OCI-LY7 (cell line): ENCODE measurements around the gene ACBD3. TPM values are rescaled to one million over a fixed set of nuclear protein-coding genes. Genes with fewer than 3 reads are reported as not detected.
A peak's percentile ranks its signal among the peaks of the same experiment; 100 is the strongest.

Experiments
- BruUV-seq: library from RNA; stranded (reverse); fragments of 400-500 nt; replicated peaks from 2 replicates; lab custom pipeline; 2021; lab: Mats Ljungman, UMichigan
- CTCF ChIA-PET: fragments of 300-600 bp; sonication (Branson Sonifier 250); formaldehyde crosslinking; loops from one replicate; lab custom pipeline; 2022; ENCODE audit warnings: antibody characterized with exemption; ENCODE audit not compliant: unreplicated experiment; lab: Charles Lee
- POLR2A ChIA-PET: fragments of 300-600 bp; sonication (Branson Sonifier 250); formaldehyde crosslinking; loops from one replicate; lab custom pipeline; 2022; ENCODE audit warnings: antibody characterized with exemption; lab: Charles Lee
- DNase-seq: peaks from one replicate; pipeline ENCODE4 v3.0.0-alpha.2; 2015; ENCODE audit warnings: low spot score
- H2AFZ ChIP-seq: fragments of 200-600 bp; sonication (generic), shearing (Covaris generic); 2 replicates; pipeline ENCODE4 v1.6.1; 2014; ENCODE audit warnings: mild to moderate bottlenecking, antibody characterized with exemption, low read length, moderate library complexity
- H3K27ac ChIP-seq: fragments of 200-600 bp; sonication (generic); 2 replicates; pipeline ENCODE4 v1.5.1; 2014; ENCODE audit warnings: mixed run types, low read depth, mild to moderate bottlenecking, moderate library complexity, low read length, inconsistent platforms; ENCODE audit not compliant: poor library complexity, severe bottlenecking
- H3K36me3 ChIP-seq: fragments of 200-600 bp; sonication (generic); 2 replicates; pipeline ENCODE4 v1.6.1; 2014; ENCODE audit warnings: mild to moderate bottlenecking, antibody characterized with exemption, low read length, moderate library complexity, mixed read lengths; ENCODE audit not compliant: insufficient read depth
- H3K4me1 ChIP-seq: fragments of 200-600 bp; sonication (generic); 2 replicates; pipeline ENCODE4 v1.5.1; 2014; ENCODE audit warnings: mild to moderate bottlenecking, low read length; ENCODE audit not compliant: insufficient read depth, poor library complexity, severe bottlenecking
- H3K4me2 ChIP-seq: fragments of 200-600 bp; sonication (generic); 2 replicates; pipeline ENCODE4 v1.6.1; 2014; ENCODE audit warnings: mild to moderate bottlenecking, low read length
- H3K4me3 ChIP-seq: fragments of 200-600 bp; sonication (generic); 2 replicates; pipeline ENCODE4 v1.5.1; 2014; ENCODE audit warnings: mild to moderate bottlenecking, low read depth, low read length; ENCODE audit not compliant: poor library complexity, severe bottlenecking
- H3K79me2 ChIP-seq: fragments of 200-600 bp; sonication (generic); 2 replicates; pipeline ENCODE4 v1.6.1; 2016; ENCODE audit warnings: low read depth, mild to moderate bottlenecking, low read length, moderate library complexity, mixed read lengths; ENCODE audit not compliant: insufficient read depth
- H3K9me2 ChIP-seq: fragments of 200-600 bp; sonication (generic); 2 replicates; pipeline ENCODE4 v1.6.1; 2016; ENCODE audit warnings: mild to moderate bottlenecking, low read length, mixed read lengths; ENCODE audit not compliant: insufficient read depth
- H3K9me3 ChIP-seq: fragments of 200-600 bp; sonication (generic); 2 replicates; pipeline ENCODE4 v1.6.1; 2014; ENCODE audit warnings: mild to moderate bottlenecking, mixed run types, low read length, mixed read lengths
- H4K20me1 ChIP-seq: fragments of 200-600 bp; sonication (generic); 2 replicates; pipeline ENCODE4 v1.6.1; 2014; ENCODE audit warnings: mild to moderate bottlenecking, antibody characterized with exemption, low read length, moderate library complexity, mixed read lengths; ENCODE audit not compliant: insufficient read depth
- EZH2phosphoT487 ChIP-seq: fragments of 200-600 bp; sonication (generic); IDR thresholded peaks from 2 replicates; pipeline ENCODE4 v1.6.1; 2018; ENCODE audit warnings: low read depth, borderline replicate concordance, mild to moderate bottlenecking, mixed run types, antibody characterized with exemption, low read length, moderate library complexity, mixed read lengths
- intact Hi-C: fragments of 100-400 bp; cut with micrococcal nuclease; formaldehyde crosslinking; loops from one replicate; pipeline ENCODE4 v1.10.0; 2022; ENCODE audit not compliant: unreplicated experiment
- total RNA-seq, 2 experiments: library from RNA; depleted of rRNA in 1 of 2; stranded (reverse); fragments of >200 nt in 1 of 2; shearing (Covaris generic) in 1 of 2; gene quantifications; 2 replicates each; pipeline ENCODE4 v1.2.3, GENCODE V29; 2014 to 2022
- TF ChIP-seq, protein P1 (sequence below): fragments of 200-600 bp; sonication (generic); conservative IDR thresholded peaks from 2 replicates; pipeline ENCODE4 v1.5.1; 2014; ENCODE audit warnings: mild to moderate bottlenecking, antibody characterized with exemption, low read length, moderate library complexity, mixed read lengths

ACBD3 gene
- total RNA-seq, 2 experiments from 2014 or later = 30.3 to 51.7 TPM

- no peaks in the 10 kb centered on the region for H3K9me3 ChIP-seq
- intact Hi-C loops = no loop called here
- no TSS peak for BruUV-seq
- DNase-seq = no peak
- no peak for TF ChIP-seq EZH2phosphoT487
- TF ChIP-seq, protein P1, sequence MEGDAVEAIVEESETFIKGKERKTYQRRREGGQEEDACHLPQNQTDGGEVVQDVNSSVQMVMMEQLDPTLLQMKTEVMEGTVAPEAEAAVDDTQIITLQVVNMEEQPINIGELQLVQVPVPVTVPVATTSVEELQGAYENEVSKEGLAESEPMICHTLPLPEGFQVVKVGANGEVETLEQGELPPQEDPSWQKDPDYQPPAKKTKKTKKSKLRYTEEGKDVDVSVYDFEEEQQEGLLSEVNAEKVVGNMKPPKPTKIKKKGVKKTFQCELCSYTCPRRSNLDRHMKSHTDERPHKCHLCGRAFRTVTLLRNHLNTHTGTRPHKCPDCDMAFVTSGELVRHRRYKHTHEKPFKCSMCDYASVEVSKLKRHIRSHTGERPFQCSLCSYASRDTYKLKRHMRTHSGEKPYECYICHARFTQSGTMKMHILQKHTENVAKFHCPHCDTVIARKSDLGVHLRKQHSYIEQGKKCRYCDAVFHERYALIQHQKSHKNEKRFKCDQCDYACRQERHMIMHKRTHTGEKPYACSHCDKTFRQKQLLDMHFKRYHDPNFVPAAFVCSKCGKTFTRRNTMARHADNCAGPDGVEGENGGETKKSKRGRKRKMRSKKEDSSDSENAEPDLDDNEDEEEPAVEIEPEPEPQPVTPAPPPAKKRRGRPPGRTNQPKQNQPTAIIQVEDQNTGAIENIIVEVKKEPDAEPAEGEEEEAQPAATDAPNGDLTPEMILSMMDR = no peak
- H3K4me1 ChIP-seq = peaks cover 62% of the 10 kb centered on the region
- peak overlapping the region; percentile 94 for H3K27ac ChIP-seq
- no peaks in the 10 kb centered on the region for H3K36me3 ChIP-seq
- CTCF ChIA-PET = interaction anchor here (0.6 kb wide), 1 partner anchor 304 kb away, joined by 3 read pairs; no protein-coding TSS in a partner anchor
- H3K79me2 ChIP-seq = no peaks in the 10 kb centered on the region
- peak overlapping the region; percentile 1; the same call in 1 of the 2 replicates for H2AFZ ChIP-seq
- H3K9me2 ChIP-seq = no peaks in the 10 kb centered on the region
- POLR2A ChIA-PET = interaction anchor here (1.1 to 2.2 kb wide), 5 partner anchors 17 to 662 kb away, joined by 4 to 10 read pairs (median 4); no protein-coding TSS in a partner anchor
- peak overlapping the region; percentile 56 for H3K4me3 ChIP-seq
- no peaks in the 10 kb centered on the region for H4K20me1 ChIP-seq
- peak overlapping the region; percentile 68 for H3K4me2 ChIP-seq
These were observed 57.3 kb downstream of the ACBD3 start for GRCh38 chr1:226129230-226129629.

DNA sequence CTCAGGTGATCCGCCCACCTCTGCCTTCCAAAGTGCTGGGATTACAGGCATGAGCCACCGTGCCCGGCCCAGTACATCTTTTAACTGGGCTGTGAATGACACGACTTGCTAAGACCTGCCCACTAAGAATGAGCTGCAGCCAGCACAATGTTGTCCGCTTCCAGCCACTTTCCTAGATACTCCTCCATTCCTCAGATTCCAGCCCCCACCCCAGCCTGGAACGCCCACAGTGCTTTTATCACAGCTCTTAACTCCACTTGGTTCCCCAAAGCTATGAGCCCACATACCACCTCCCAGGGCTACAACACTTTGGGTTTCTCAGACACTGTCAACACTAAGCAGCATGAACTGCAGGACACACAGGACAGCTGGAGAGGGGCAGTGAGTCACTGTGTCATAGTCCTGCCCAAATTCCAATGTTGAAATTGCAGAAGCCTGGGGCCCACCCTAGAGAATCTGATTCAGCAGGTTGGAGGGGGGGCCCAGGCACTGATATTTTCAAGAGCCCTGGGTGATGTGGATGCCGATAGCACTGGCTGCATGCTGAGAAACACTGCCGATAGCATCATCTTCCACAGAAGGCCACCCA, 58.0 kb downstream of the ACBD3 start:
- BruUV-seq = no TSS peak
- Histone ChIP-seq H4K20me1 (no peaks in the 10 kb centered on the region), H3K9me2 (no peaks in the 10 kb centered on the region), H3K27ac (peak overlapping the region; percentile 94), H3K9me3 (no peaks in the 10 kb centered on the region), H3K79me2 (no peaks in the 10 kb centered on the region), H3K36me3 (no peaks in the 10 kb centered on the region), H3K4me3 (peak overlapping the region; percentile 56), H3K4me2 (peak overlapping the region; percentile 68), H3K4me1 (peaks cover 69% of the 10 kb centered on the region), H2AFZ (peak overlapping the region; percentile 1; the same call in 1 of the 2 replicates)
- no peak for TF ChIP-seq EZH2phosphoT487
- TF ChIP-seq, protein P1 = no peak
- no peak for DNase-seq
- ChIA-PET POLR2A (interaction anchor here (0.5 to 5.8 kb wide), 25 partner anchors 16 to 661 kb away, joined by 3 to 33 read pairs (median 4); partner anchors contain the start of gene LIN9), CTCF (interaction anchor here (0.6 to 1.5 kb wide), 4 partner anchors 66 to 305 kb away, joined by 3 read pairs; no protein-coding TSS in a partner anchor)
- intact Hi-C loops = loop anchor here (1.0 kb wide), 2 partner anchors 32 to 221 kb away; no protein-coding TSS in a partner anchor
